RWPE2 (cell line): Measurements from ENCODE around the gene THSD7B.

Experiments used
- ATAC-seq: fragments of 200-7000 bp; cut with Tn5 transposase; 3 replicates; pipeline ENCODE4 v1.9.1; 2021; ENCODE audit warnings: low read depth
- DNase-seq: peaks from one replicate; pipeline ENCODE4 v3.0.0-alpha.2; 2020; ENCODE audit warnings: low spot score
- H3K27ac ChIP-seq: fragments of 450-650 bp; 2 replicates; pipeline ENCODE4 v1.5.1; 2017; ENCODE audit warnings: mild to moderate bottlenecking; ENCODE audit not compliant: poor library complexity, severe bottlenecking
- H3K27me3 ChIP-seq: fragments of 250-450 bp; sonication (Bioruptor Pico); 2 replicates; pipeline ENCODE4 v1.5.1; 2021; ENCODE audit warnings: mild to moderate bottlenecking, moderate library complexity; ENCODE audit not compliant: insufficient read depth, poor library complexity, severe bottlenecking
- H3K36me3 ChIP-seq: fragments of 250-450 bp; sonication (Bioruptor Pico); 2 replicates; pipeline ENCODE4 v1.5.1; 2020; ENCODE audit warnings: low read depth, mild to moderate bottlenecking, moderate library complexity
- H3K4me1 ChIP-seq: fragments of 250-450 bp; sonication (Bioruptor Pico); 2 replicates; pipeline ENCODE4 v1.5.1; 2021; ENCODE audit warnings: mild to moderate bottlenecking, moderate library complexity; ENCODE audit not compliant: insufficient read depth, poor library complexity, severe bottlenecking
- H3K4me3 ChIP-seq: fragments of 250-450 bp; sonication (Bioruptor Pico); 2 replicates; pipeline ENCODE4 v1.5.1; 2021; ENCODE audit warnings: mild to moderate bottlenecking, moderate library complexity; ENCODE audit not compliant: severe bottlenecking
- H3K9me3 ChIP-seq: fragments of 250-450 bp; sonication (Bioruptor Pico); 2 replicates; pipeline ENCODE4 v1.5.1; 2021; ENCODE audit warnings: mild to moderate bottlenecking, moderate library complexity; ENCODE audit not compliant: severe bottlenecking
- CTCF ChIP-seq: fragments of 450-650 bp; IDR thresholded peaks from one replicate; pipeline ENCODE4 v1.5.1; 2017; ENCODE audit warnings: mild to moderate bottlenecking, moderate library complexity; ENCODE audit not compliant: poor library complexity, severe bottlenecking

THSD7B gene

GRCh38 chr2:137168552-137168951 lies 403.2 kb downstream of the THSD7B start:
- peaks cover 29% of the 10 kb centered on the region for H3K4me1 ChIP-seq
- H3K9me3 ChIP-seq, result no peaks in the 10 kb centered on the region
- peak overlapping the region; percentile 39 for H3K27ac ChIP-seq
- no peaks in the 10 kb centered on the region for H3K27me3 ChIP-seq
- no peak overlapping the region for H3K4me3 ChIP-seq
- no peak for TF ChIP-seq CTCF
- no peaks in the 10 kb centered on the region for H3K36me3 ChIP-seq
- no peak for DNase-seq
- peak; percentile 91 for ATAC-seq

GRCh38 chr2:137172162-137172561 lies 406.8 kb downstream of the THSD7B start:
- DNase-seq (no peak), ATAC-seq (no peak)
- Histone ChIP-seq H3K4me1 (peaks cover 21% of the 10 kb centered on the region), H3K36me3 (no peaks in the 10 kb centered on the region; the same call in 1 of the 2 replicates), H3K4me3 (no peak overlapping the region), H3K9me3 (no peaks in the 10 kb centered on the region), H3K27me3 (no peaks in the 10 kb centered on the region), H3K27ac (no peak overlapping the region)
- TF ChIP-seq CTCF, result no peak

GRCh38 chr2:137173463-137173862 lies 408.1 kb downstream of the THSD7B start:
- peak; percentile 43 for TF ChIP-seq CTCF
- H3K36me3 ChIP-seq, result no peaks in the 10 kb centered on the region; the same call in 1 of the 2 replicates
- no peak overlapping the region for H3K27ac ChIP-seq
- peaks cover 19% of the 10 kb centered on the region for H3K4me1 ChIP-seq
- ATAC-seq (peak; percentile 52; the same call in 2 of the 3 replicates), DNase-seq (no peak)
- no peak overlapping the region for H3K4me3 ChIP-seq
- H3K9me3 ChIP-seq, result no peaks in the 10 kb centered on the region
- no peaks in the 10 kb centered on the region for H3K27me3 ChIP-seq

GRCh38 chr2:137175246-137175645 lies 409.9 kb downstream of the THSD7B start:
- ATAC-seq, result no peak
- DNase-seq, result no peak
- Histone ChIP-seq H3K27ac (no peak overlapping the region), H3K27me3 (no peaks in the 10 kb centered on the region), H3K9me3 (no peaks in the 10 kb centered on the region), H3K4me3 (no peak overlapping the region), H3K36me3 (no peaks in the 10 kb centered on the region; the same call in 1 of the 2 replicates), H3K4me1 (peaks cover 29% of the 10 kb centered on the region)
- TF ChIP-seq CTCF, result no peak

- Histone ChIP-seq H3K9me3 (no peaks in the 10 kb centered on the region), H3K27ac (peak overlapping the region; percentile 98), H3K4me1 (peaks cover 28% of the 10 kb centered on the region), H3K4me3 (no peak overlapping the region), H3K36me3 (no peaks in the 10 kb centered on the region; the same call in 1 of the 2 replicates), H3K27me3 (no peaks in the 10 kb centered on the region)
- DNase-seq (no peak), ATAC-seq (peak; percentile 77)
- no peak for TF ChIP-seq CTCF
These were observed 413.6 kb downstream of the THSD7B start for GRCh38 chr2:137178951-137179377.
